Body of pancreas (tissue), 4 donors: ENCODE results near the gene WDR27.

Source experiments
- CTCF ChIP-seq, 7 experiments: fragments of 450-650 bp in 4 of 7; fragments of 200-600 bp in 3 of 7; sonication (generic) in 3 of 7; IDR thresholded peaks; one replicate each; pipeline ENCODE4 v1.5.1; 2016 to 2019; ENCODE audit warnings: antibody characterized with exemption in 7 of 7
- POLR2A ChIP-seq, 3 donors: fragments of 450-650 bp; IDR thresholded peaks; one replicate each; pipeline ENCODE4 v1.6.1; 2016; ENCODE audit warnings: antibody characterized with exemption in 3 of 3, mild to moderate bottlenecking in 2 of 3

- TF ChIP-seq CTCF (IDR thresholded peaks at IDR 0.05) (no peak), POLR2A (IDR thresholded peaks at IDR 0.05) (no peak)
Measured at GRCh38 chr6:169622618-169623017, 79.2 kb downstream of the WDR27 start.
